IMR-90 (cell line): ENCODE results near the gene DHFR. TPM values are rescaled to one million over a fixed set of nuclear protein-coding genes. Genes with fewer than 3 reads are reported as not detected.

Source experiments
- ATAC-seq: fragments of 200-7000 bp; cut with Tn5 transposase; 2 replicates; pipeline ENCODE4 v1.9.1; 2020; ENCODE audit warnings: low read depth, mild to moderate bottlenecking, moderate library complexity
- BruUV-seq: library from RNA; stranded (reverse); fragments of 400-500 nt; replicated peaks from 2 replicates; lab custom pipeline; 2021; lab: Mats Ljungman, UMichigan
- CTCF ChIA-PET: fragments of 300-600 bp; formaldehyde crosslinking; extraction: SDS; loops from one replicate; lab custom pipeline; 2021; ENCODE audit warnings: antibody characterized with exemption; lab: Yijun Ruan, JAX
- POLR2A ChIA-PET: fragments of 300-600 bp; sonication (Branson Sonifier 250); formaldehyde crosslinking; loops from one replicate; lab custom pipeline; 2022; ENCODE audit warnings: antibody characterized with exemption; ENCODE audit not compliant: unreplicated experiment; lab: Charles Lee
- DNase-seq: peaks from one replicate; pipeline ENCODE4 v3.0.0; 2013
- H2AFZ ChIP-seq: replicated peaks from 2 replicates; pipeline ENCODE3; 2013; ENCODE audit warnings: low read length, mild to moderate bottlenecking; ENCODE audit not compliant: poor library complexity
- H2AK5ac ChIP-seq: 2 replicates; pipeline ENCODE4 v1.6.1; 2013; ENCODE audit warnings: low read depth, low read length, inconsistent platforms
- H2AK9ac ChIP-seq: replicated peaks from 2 replicates; pipeline ENCODE3; 2013; ENCODE audit warnings: mild to moderate bottlenecking, low read depth, low read length, moderate library complexity; ENCODE audit not compliant: poor library complexity
- H2BK120ac ChIP-seq: 2 replicates; pipeline ENCODE4 v1.6.1; 2013; ENCODE audit warnings: low read depth, low read length, inconsistent platforms
- H2BK15ac ChIP-seq: 3 replicates; pipeline ENCODE4 v1.6.1; 2013; ENCODE audit warnings: low read depth, low read length, inconsistent platforms
- H2BK20ac ChIP-seq: 2 replicates; pipeline ENCODE4 v1.6.1; 2013; ENCODE audit warnings: low read depth, mild to moderate bottlenecking, inconsistent platforms, low read length, moderate library complexity
- H2BK5ac ChIP-seq: 2 replicates; pipeline ENCODE4 v1.6.1; 2013; ENCODE audit warnings: mild to moderate bottlenecking, low read depth, low read length, inconsistent platforms; ENCODE audit not compliant: poor library complexity, severe bottlenecking
- H3K14ac ChIP-seq: replicated peaks from 2 replicates; pipeline ENCODE4 v1.6.1; 2013; ENCODE audit warnings: low read depth, low read length, inconsistent platforms
- H3K18ac ChIP-seq: 2 replicates; pipeline ENCODE4 v1.6.1; 2013; ENCODE audit warnings: low read depth, low read length, control low read depth
- H3K23ac ChIP-seq: 2 replicates; pipeline ENCODE4 v1.6.1; 2013; ENCODE audit warnings: low read depth, low read length, inconsistent platforms
- H3K27ac ChIP-seq: 2 replicates; pipeline ENCODE4 v1.5.1; 2013; ENCODE audit warnings: mild to moderate bottlenecking, control low read depth, low read length; ENCODE audit not compliant: insufficient read depth
- H3K27me3 ChIP-seq: 2 replicates; pipeline ENCODE4 v1.6.1; 2013; ENCODE audit warnings: low read length; ENCODE audit not compliant: control insufficient read depth, insufficient read depth
- H3K36me3 ChIP-seq: 2 replicates; pipeline ENCODE4 v1.6.1; 2013; ENCODE audit warnings: low read length, mixed read lengths; ENCODE audit not compliant: control insufficient read depth, insufficient read depth
- H3K4ac ChIP-seq: 2 replicates; pipeline ENCODE4 v1.6.1; 2013; ENCODE audit warnings: low read depth, low read length, inconsistent platforms
- H3K4me1 ChIP-seq: 2 replicates; pipeline ENCODE4 v1.6.1; 2013; ENCODE audit warnings: low read length, mixed read lengths; ENCODE audit not compliant: control insufficient read depth, insufficient read depth
- H3K4me2 ChIP-seq: 2 replicates; pipeline ENCODE4 v1.6.1; 2013; ENCODE audit warnings: low read depth, mild to moderate bottlenecking, control low read depth, low read length, moderate library complexity
- H3K4me3 ChIP-seq: 2 replicates; pipeline ENCODE4 v1.5.1; 2013; ENCODE audit warnings: low read depth, mild to moderate bottlenecking, control low read depth, low read length, moderate library complexity; ENCODE audit not compliant: insufficient read depth
- H3K56ac ChIP-seq: 2 replicates; pipeline ENCODE4 v1.6.1; 2013; ENCODE audit warnings: low read length, inconsistent platforms; ENCODE audit not compliant: insufficient read depth; ENCODE audit errors: extremely low read depth
- H3K79me1 ChIP-seq, 2 experiments: 2 replicates each; pipeline ENCODE4 v1.6.1; 2013; ENCODE audit warnings: low read length in 2 of 2, inconsistent platforms in 1 of 2, low read depth in 1 of 2
- H3K9ac ChIP-seq: 2 replicates; pipeline ENCODE4 v1.6.1; 2013; ENCODE audit warnings: low read depth, low read length, control low read depth
- H3K9me1 ChIP-seq: 2 replicates; pipeline ENCODE4 v1.6.1; 2013; ENCODE audit warnings: low read length, inconsistent platforms; ENCODE audit not compliant: insufficient read depth
- H3K9me3 ChIP-seq: 2 replicates; pipeline ENCODE4 v1.6.1; 2013; ENCODE audit warnings: low read length; ENCODE audit not compliant: control insufficient read depth, insufficient read depth
- H4K20me1 ChIP-seq: 2 replicates; pipeline ENCODE4 v1.6.1; 2013; ENCODE audit warnings: low read length, inconsistent platforms; ENCODE audit not compliant: insufficient read depth
- H4K5ac ChIP-seq: 2 replicates; pipeline ENCODE4 v1.6.1; 2013; ENCODE audit warnings: mild to moderate bottlenecking, low read depth, low read length, control low read depth
- H4K8ac ChIP-seq, 2 experiments: 2 replicates each; pipeline ENCODE4 v1.6.1; 2013; ENCODE audit warnings: low read depth in 2 of 2, low read length in 2 of 2, control low read depth in 1 of 2, inconsistent platforms in 1 of 2
- H4K91ac ChIP-seq: 2 replicates; pipeline ENCODE4 v1.6.1; 2013; ENCODE audit warnings: low read depth, low read length, inconsistent platforms; ENCODE audit not compliant: insufficient read depth
- BHLHE40 ChIP-seq: fragments of 150-350 bp; IDR thresholded peaks from 2 replicates; pipeline ENCODE4 v1.6.1; 2016; ENCODE audit warnings: mild to moderate bottlenecking, low read depth, low read length
- CHD1 ChIP-seq: IDR thresholded peaks from 2 replicates; pipeline ENCODE4 v1.6.1; 2012; ENCODE audit warnings: low read depth, low read length, improper control_type of control experiment
- MXI1 ChIP-seq: IDR thresholded peaks from 2 replicates; pipeline ENCODE4 v1.6.1; 2012; ENCODE audit warnings: low read depth, mild to moderate bottlenecking, low read length, moderate library complexity, borderline replicate concordance
- NFE2L2 ChIP-seq: fragments of 150-350 bp; IDR thresholded peaks from 2 replicates; pipeline ENCODE4 v1.6.1; 2016; ENCODE audit warnings: low read depth, mild to moderate bottlenecking, low read length
- POLR2A ChIP-seq: IDR thresholded peaks from 2 replicates; pipeline ENCODE4 v1.6.1; 2012; ENCODE audit warnings: mild to moderate bottlenecking, low read depth, low read length
- USF2 ChIP-seq: fragments of 150-350 bp; IDR thresholded peaks from 2 replicates; pipeline ENCODE4 v1.6.1; 2017; ENCODE audit warnings: mild to moderate bottlenecking, antibody characterized with exemption, low read length, low read depth
- WGBS, 2 experiments: methylation state at CpG; one replicate each; pipeline versions ENCODE4 v1.1.5 to v1.1.7; 2013; ENCODE audit warnings: missing lambda C conversion rate in 2 of 2; ENCODE audit not compliant: insufficient read length in 1 of 2; ENCODE audit errors: extremely low coverage in 2 of 2; 5-methylcytosine and 5-hydroxymethylcytosine counted together
- dilution Hi-C: fragments of 300-500 bp; cut with HindIII; formaldehyde crosslinking; loops from one replicate; pipeline ENCODE4 v1.14.3; 2018; ENCODE audit warnings: low sequenced_read_pairs; ENCODE audit not compliant: unreplicated experiment
- in situ Hi-C: fragments of 300-500 bp; cut with MboI; formaldehyde crosslinking; loops from 3 replicates; pipeline ENCODE4 v1.14.3; 2019; ENCODE audit warnings: low sequenced_read_pairs, inconsistent platforms, mixed read lengths
- intact Hi-C: fragments of 100-400 bp; cut with micrococcal nuclease; formaldehyde crosslinking; loops from 2 replicates; pipeline ENCODE4 v1.10.0; 2022
- polyA plus RNA-seq, 3 experiments: library from polyadenylated mRNA; depleted of rRNA; stranded (reverse); fragments of >200 nt; gene quantifications; 2 replicates each; pipeline ENCODE4 v1.2.3, GENCODE V29; 2012; ENCODE audit warnings: low replicate concordance in 1 of 3
- total RNA-seq: library from RNA; depleted of rRNA; stranded (reverse); fragments of >200 nt; gene quantifications from 2 replicates; pipeline ENCODE4 v1.2.3, GENCODE V29; 2012

The DHFR gene
- total and polyA plus RNA-seq, 2 of the 4 experiments (the other 2 are of a cell fraction) = 20.6 to 29.4 TPM

GRCh38 chr5:80620211-80620610 lies 34.6 kb downstream of the DHFR start:
- no peaks in the 10 kb centered on the region for H3K27me3 ChIP-seq
- H3K9me3 ChIP-seq = no peaks in the 10 kb centered on the region
- H3K27ac ChIP-seq = no peak overlapping the region
- H3K4me3 ChIP-seq = no peak overlapping the region
- intact Hi-C loops = no loop called here
- no peaks in the 10 kb centered on the region for H3K4me1 ChIP-seq
- no peak overlapping the region for H4K8ac ChIP-seq
- BruUV-seq = no TSS peak
- H3K18ac ChIP-seq = no peak overlapping the region
- TF ChIP-seq POLR2A (no peak), NFE2L2 (no peak), USF2 (peak; percentile 79; the same call in 1 of the 2 replicates), BHLHE40 (peak; percentile 43; the same call in 1 of the 2 replicates), MXI1 (no peak), CHD1 (no peak)
- H4K91ac ChIP-seq = no peak overlapping the region
- H4K5ac ChIP-seq = no peak overlapping the region
- no peak overlapping the region for H3K4ac ChIP-seq
- DNase-seq = peak; percentile 59
- no peak overlapping the region for H2BK15ac ChIP-seq
- H4K20me1 ChIP-seq = no peaks in the 10 kb centered on the region
- H3K56ac ChIP-seq = no peak overlapping the region
- no peak overlapping the region for H2AK5ac ChIP-seq
- no peaks in the 10 kb centered on the region for H3K36me3 ChIP-seq
- ATAC-seq = peak; percentile 90
- CTCF ChIA-PET = no interaction called here
- no peak overlapping the region for H2BK120ac ChIP-seq
- POLR2A ChIA-PET = no interaction called here
- dilution Hi-C loops = no loop called here
- WGBS, 2 experiments = no CpG with 5 or more reads among the region's 4 CpGs
- H3K14ac ChIP-seq = no peak overlapping the region; the same call in 1 of the 2 replicates
- no peaks in the 10 kb centered on the region for H3K79me1 ChIP-seq
- no peak overlapping the region for H3K4me2 ChIP-seq
- 0 out of 2 replicates have a peak, but pooled peaks cover 7% of the 10 kb centered on the region for H3K9me1 ChIP-seq
- in situ Hi-C loops = no loop called here
- no peak overlapping the region for H2BK20ac ChIP-seq
- H2AK9ac ChIP-seq = no peak overlapping the region
- no peak overlapping the region for H3K23ac ChIP-seq
- no peak overlapping the region for H2AFZ ChIP-seq
- H3K9ac ChIP-seq = no peak overlapping the region
- H2BK5ac ChIP-seq = no peak overlapping the region
